Thoracic aorta (tissue), 2 donors: ENCODE measurements around the gene NRROS. TPM values are rescaled to one million over a fixed set of nuclear protein-coding genes. Genes with fewer than 3 reads are reported as not detected.

Source experiments
- ATAC-seq: fragments of 150-250 bp; one replicate; pipeline ENCODE4 v1.8.0; 2017; ENCODE audit warnings: low read depth; ENCODE audit not compliant: insufficient number of reproducible peaks, low FRiP score
- DNase-seq: peaks from one replicate; pipeline ENCODE4 v3.0.0-alpha.2; 2020; ENCODE audit warnings: low spot score
- H3K27ac ChIP-seq, 2 donors: fragments of 200-600 bp; sonication (generic); 1 replicate in 1 of 2; 2 replicates in 1 of 2; pipeline ENCODE4 v1.5.1; 2016; ENCODE audit warnings: mild to moderate bottlenecking in 2 of 2, moderate library complexity in 2 of 2
- H3K27me3 ChIP-seq: fragments of 200-600 bp; sonication (generic); replicated peaks from 2 replicates; pipeline ENCODE4 v1.6.0; 2016; ENCODE audit warnings: mild to moderate bottlenecking; ENCODE audit not compliant: insufficient read depth
- H3K36me3 ChIP-seq: fragments of 200-600 bp; sonication (generic); one replicate; pipeline ENCODE4 v1.5.1; 2016
- H3K4me1 ChIP-seq, 2 donors: fragments of 200-600 bp; sonication (generic); 1 replicate in 1 of 2; 2 replicates in 1 of 2; pipeline versions ENCODE4 v1.5.1 to v1.6.0; 2016; ENCODE audit warnings: low read depth in 2 of 2, mild to moderate bottlenecking in 1 of 2; ENCODE audit not compliant: control insufficient read depth in 1 of 2
- H3K4me3 ChIP-seq: fragments of 200-600 bp; sonication (generic); 2 replicates; pipeline ENCODE4 v1.5.1; 2016; ENCODE audit warnings: mild to moderate bottlenecking
- H3K9me3 ChIP-seq: fragments of 200-600 bp; sonication (generic); 2 replicates; pipeline ENCODE4 v1.5.1; 2016
- total RNA-seq, 2 donors: library from RNA; depleted of rRNA; stranded (reverse); fragments of >200 nt; gene quantifications; one replicate each; pipeline versions ENCODE4 v1.1.0 to v1.2.3, GENCODE V29; 2016
- TF ChIP-seq, protein P1 (sequence below): fragments of 200-600 bp; sonication (generic); IDR thresholded peaks from one replicate; pipeline ENCODE4 v1.5.1; 2019; ENCODE audit warnings: antibody characterized with exemption

Gene NRROS
- total RNA-seq, 2 donors from 2014 or later, result 4.7 to 17.9 TPM

DNA sequence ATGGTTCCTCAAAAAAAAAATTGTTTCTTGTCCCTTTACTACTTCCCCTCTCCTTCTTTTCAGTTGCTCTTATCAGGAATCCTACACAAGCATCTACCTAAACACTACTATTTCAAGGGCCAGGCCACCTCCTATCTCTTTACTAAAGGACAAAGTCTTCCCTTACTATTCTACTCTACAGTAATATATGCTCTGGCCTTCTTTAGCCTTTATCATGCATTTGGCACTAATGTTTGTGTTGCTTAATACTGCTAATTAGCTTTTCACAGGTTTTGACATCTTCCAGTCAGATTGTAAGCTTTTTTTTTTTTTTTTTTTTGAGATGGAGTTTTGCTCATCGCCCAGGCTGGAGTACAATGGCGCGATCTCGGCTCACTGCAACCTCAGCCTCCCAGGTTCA lies 67.2 kb downstream of the NRROS start:
- H3K36me3 ChIP-seq, result no peaks in the 10 kb centered on the region
- TF ChIP-seq, protein P1, sequence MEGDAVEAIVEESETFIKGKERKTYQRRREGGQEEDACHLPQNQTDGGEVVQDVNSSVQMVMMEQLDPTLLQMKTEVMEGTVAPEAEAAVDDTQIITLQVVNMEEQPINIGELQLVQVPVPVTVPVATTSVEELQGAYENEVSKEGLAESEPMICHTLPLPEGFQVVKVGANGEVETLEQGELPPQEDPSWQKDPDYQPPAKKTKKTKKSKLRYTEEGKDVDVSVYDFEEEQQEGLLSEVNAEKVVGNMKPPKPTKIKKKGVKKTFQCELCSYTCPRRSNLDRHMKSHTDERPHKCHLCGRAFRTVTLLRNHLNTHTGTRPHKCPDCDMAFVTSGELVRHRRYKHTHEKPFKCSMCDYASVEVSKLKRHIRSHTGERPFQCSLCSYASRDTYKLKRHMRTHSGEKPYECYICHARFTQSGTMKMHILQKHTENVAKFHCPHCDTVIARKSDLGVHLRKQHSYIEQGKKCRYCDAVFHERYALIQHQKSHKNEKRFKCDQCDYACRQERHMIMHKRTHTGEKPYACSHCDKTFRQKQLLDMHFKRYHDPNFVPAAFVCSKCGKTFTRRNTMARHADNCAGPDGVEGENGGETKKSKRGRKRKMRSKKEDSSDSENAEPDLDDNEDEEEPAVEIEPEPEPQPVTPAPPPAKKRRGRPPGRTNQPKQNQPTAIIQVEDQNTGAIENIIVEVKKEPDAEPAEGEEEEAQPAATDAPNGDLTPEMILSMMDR, result no peak
- no peak for ATAC-seq

DNA sequence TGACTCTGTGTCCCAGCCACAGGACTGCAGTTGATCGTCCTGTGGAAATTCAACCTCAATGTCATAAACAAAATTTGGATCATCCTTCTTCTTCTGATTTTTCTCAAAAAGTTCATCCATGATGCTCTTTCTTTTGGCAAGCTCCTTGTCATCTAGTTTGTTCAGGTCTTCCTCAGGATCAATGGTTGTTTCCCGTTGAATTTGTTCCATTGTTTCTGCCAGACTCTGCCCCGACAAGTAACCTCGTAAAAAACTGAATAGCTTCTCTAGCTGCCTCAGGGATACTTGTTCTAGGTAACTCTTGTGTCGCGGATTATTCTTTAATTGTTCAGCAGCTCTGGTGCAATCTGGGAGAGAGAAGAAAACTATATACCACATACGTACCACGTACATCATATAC lies 68.1 kb downstream of the NRROS start:
- peaks cover 3 to 7% of the 10 kb centered on the region in 2 donors for H3K4me1 ChIP-seq
- no peak overlapping the region for H3K27ac ChIP-seq
- H3K36me3 ChIP-seq, result no peaks in the 10 kb centered on the region
- ATAC-seq (no peak), DNase-seq (no peak)
- TF ChIP-seq, protein P1, result no peak
- H3K27me3 ChIP-seq, result no peaks in the 10 kb centered on the region
- H3K4me3 ChIP-seq, result no peak overlapping the region
- H3K9me3 ChIP-seq, result no peaks in the 10 kb centered on the region

More for the DNA sequence above, 67.2 kb downstream of the NRROS start:
- Histone ChIP-seq H3K27me3 (no peaks in the 10 kb centered on the region), H3K27ac (no peak overlapping the region), H3K4me1 (peaks cover 3 to 7% of the 10 kb centered on the region in 2 donors), H3K9me3 (no peaks in the 10 kb centered on the region), H3K4me3 (no peak overlapping the region)
- DNase-seq, result no peak

DNA sequence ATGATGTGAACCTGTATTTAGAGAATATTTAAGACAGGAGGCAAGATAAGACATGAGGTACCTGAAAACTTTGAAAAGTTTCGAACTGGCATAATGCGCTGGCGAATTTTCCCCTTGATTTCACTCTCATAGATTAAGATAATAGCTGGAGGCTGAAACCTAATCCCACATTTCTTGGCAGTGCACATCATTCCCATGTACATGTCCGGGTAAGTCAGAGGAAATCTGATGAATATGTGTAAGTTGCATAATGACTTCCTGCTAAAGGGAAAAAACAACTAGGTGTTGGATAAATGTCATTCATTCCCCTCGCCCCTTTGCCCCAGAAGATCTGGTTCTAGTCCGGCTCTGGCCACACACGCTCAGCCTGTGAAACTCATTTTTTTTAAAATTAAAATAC lies 69.0 kb downstream of the NRROS start:
- Histone ChIP-seq H3K27me3 (no peaks in the 10 kb centered on the region), H3K4me3 (no peak overlapping the region), H3K4me1 (peaks cover 7 to 13% of the 10 kb centered on the region in 2 donors), H3K27ac (no peak overlapping the region), H3K36me3 (no peaks in the 10 kb centered on the region), H3K9me3 (no peaks in the 10 kb centered on the region)
- no peak for ATAC-seq
- TF ChIP-seq, protein P1, result no peak
- DNase-seq, result no peak

Other genes with a start within 250 kb of the NRROS start
- 10 to 100 TPM; 21.1 to 22.2 TPM for gene UBXN7, start 207.3 kb upstream of the NRROS start, total RNA-seq
- 10 to 100 TPM; 24.0 to 30.8 TPM for gene RNF168, start 135.9 kb upstream of the NRROS start, total RNA-seq
- not detected for gene SMCO1, start 124.3 kb upstream of the NRROS start, total RNA-seq
- gene WDR53, start 71.1 kb upstream of the NRROS start, total RNA-seq, result 1 to 10 TPM; 5.6 to 6.7 TPM
- 1 to 10 TPM; 2.0 to 9.7 TPM for gene FBXO45, start 71.0 kb upstream of the NRROS start, total RNA-seq
- 1 to 10 TPM in 1 of 2 donors, under 1 TPM in 1; 0.42 to 7.3 TPM for gene CEP19, start 72.6 kb downstream of the NRROS start, total RNA-seq
- 10 to 100 TPM; 19.3 to 23.4 TPM for gene PIGX, start 72.7 kb downstream of the NRROS start, total RNA-seq
- gene PAK2, start 100.2 kb downstream of the NRROS start, total RNA-seq, result 10 to 100 TPM; 41.7 to 47.0 TPM
- 10 to 100 TPM; 29.4 to 77.6 TPM for gene SENP5, start 228.2 kb downstream of the NRROS start, total RNA-seq